HepG2 (cell line): ENCODE measurements around the gene EMILIN1. TPM values are rescaled to one million over a fixed set of nuclear protein-coding genes. Genes with fewer than 3 reads are reported as not detected.

Experiments used
- AFF4 ChIP-seq: sonication (generic); formaldehyde crosslinking; IDR thresholded peaks from 2 replicates; pipeline ENCODE4 v1.4.0; 2020; ENCODE audit warnings: missing genetic modification reagents
- ERF ChIP-seq: IDR thresholded peaks from 2 replicates; pipeline ENCODE4 v1.6.1; 2018; ENCODE audit warnings: missing biosample characterization, missing genetic modification reagents
- HDAC2 ChIP-seq: sonication (generic); formaldehyde crosslinking; IDR thresholded peaks from 2 replicates; pipeline ENCODE4 v1.4.0; 2020; ENCODE audit warnings: missing genetic modification reagents
- KDM3A ChIP-seq: IDR thresholded peaks from 2 replicates; pipeline ENCODE4 v1.6.1; 2018; ENCODE audit warnings: low read depth, missing compliant biosample characterization
- KMT2A ChIP-seq: sonication (generic); formaldehyde crosslinking; IDR thresholded peaks from 2 replicates; pipeline ENCODE4 v1.4.0; 2020; ENCODE audit warnings: missing genetic modification reagents
- MTF1 ChIP-seq: sonication (generic); formaldehyde crosslinking; IDR thresholded peaks from 2 replicates; pipeline ENCODE4 v1.5.0; 2020; ENCODE audit warnings: missing genetic modification reagents
- NAIF1 ChIP-seq: sonication (generic); formaldehyde crosslinking; IDR thresholded peaks from 2 replicates; pipeline ENCODE4 v1.5.0; 2020; ENCODE audit warnings: mild to moderate bottlenecking, missing genetic modification reagents, borderline replicate concordance
- NFYB ChIP-seq: sonication (generic); formaldehyde crosslinking; IDR thresholded peaks from 2 replicates; pipeline ENCODE4 v1.4.0; 2020; ENCODE audit warnings: missing genetic modification reagents
- PAX8 ChIP-seq: sonication (generic); formaldehyde crosslinking; IDR thresholded peaks from 2 replicates; pipeline ENCODE4 v1.8.0; 2022; ENCODE audit warnings: mild to moderate bottlenecking, missing genetic modification reagents, borderline replicate concordance
- POLR2A ChIP-seq, 2 experiments: IDR thresholded peaks; 2 replicates each; pipeline ENCODE4 v1.6.1; 2011; ENCODE audit warnings: low read depth in 2 of 2, low read length in 2 of 2, mild to moderate bottlenecking in 1 of 2, moderate library complexity in 1 of 2; ENCODE audit not compliant: insufficient read depth in 1 of 2
- TBX3 ChIP-seq: fragments of 450-650 bp; IDR thresholded peaks from 2 replicates; pipeline ENCODE4 v1.6.1; 2017; ENCODE audit warnings: antibody characterized with exemption, mild to moderate bottlenecking, inconsistent platforms, borderline replicate concordance
- TCF7 ChIP-seq: sonication (generic); IDR thresholded peaks from 2 replicates; pipeline ENCODE4 v1.6.1; 2016; ENCODE audit warnings: antibody characterized with exemption, low read depth
- ZNF138 ChIP-seq: sonication (generic); formaldehyde crosslinking; IDR thresholded peaks from 2 replicates; pipeline ENCODE4 v1.5.0; 2020; ENCODE audit warnings: mild to moderate bottlenecking, low read depth, missing genetic modification reagents
- ZNF274 ChIP-seq: sonication (generic); formaldehyde crosslinking; IDR thresholded peaks from 2 replicates; pipeline ENCODE4 v1.5.1; 2020; ENCODE audit warnings: mild to moderate bottlenecking, missing genetic modification reagents
- ZNF281 ChIP-seq: sonication (generic); formaldehyde crosslinking; IDR thresholded peaks from 2 replicates; pipeline ENCODE4 v1.4.0; 2020; ENCODE audit warnings: missing genetic modification reagents, borderline replicate concordance
- ZNF3 ChIP-seq: IDR thresholded peaks from 2 replicates; pipeline ENCODE4 v1.7.0; 2017; ENCODE audit warnings: inconsistent platforms
- ZNF335 ChIP-seq: sonication (generic); formaldehyde crosslinking; IDR thresholded peaks from 2 replicates; pipeline ENCODE4 v1.4.0; 2020; ENCODE audit warnings: missing genetic modification reagents
- ZNF546 ChIP-seq: sonication (generic); formaldehyde crosslinking; conservative IDR thresholded peaks from 2 replicates; pipeline ENCODE4 v1.8.1; 2023; ENCODE audit warnings: mild to moderate bottlenecking, missing genetic modification reagents
- ZSCAN9 ChIP-seq: IDR thresholded peaks from 2 replicates; pipeline ENCODE4 v1.6.1; 2016; ENCODE audit warnings: borderline replicate concordance
- polyA plus RNA-seq, 8 experiments: library from polyadenylated mRNA; depleted of rRNA in 3 of 8; stranded (reverse) in 7 of 8; unstranded in 1 of 8; fragments of >200 nt; fragmentation: Illumina TruSeq in 4 of 8; extraction: Trizol in 4 of 8; gene quantifications; 2 replicates each; pipeline versions ENCODE4 v1.2.1 to v1.2.3, GENCODE V29; 2011 to 2016; ENCODE audit warnings: low read depth in 4 of 8, missing spikeins in 1 of 8, mixed read lengths in 1 of 8; ENCODE audit not compliant: insufficient read depth in 1 of 8
- total RNA-seq, 5 experiments: library from RNA; depleted of rRNA; stranded (reverse); fragments of >200 nt; fragmentation: Illumina TruSeq; extraction: Trizol; gene quantifications; 2 replicates each; pipeline ENCODE4 v1.2.3, GENCODE V29; 2016; ENCODE audit warnings: low read depth in 1 of 5
- TF ChIP-seq, protein P1 (sequence below): sonication (generic); formaldehyde crosslinking; IDR thresholded peaks from 2 replicates; pipeline ENCODE4 v1.5.0; 2020; ENCODE audit warnings: missing genetic modification reagents
- TF ChIP-seq, protein P2 (sequence below): sonication (generic); formaldehyde crosslinking; IDR thresholded peaks from 2 replicates; pipeline ENCODE4 v1.5.0; 2020; ENCODE audit warnings: missing genetic modification reagents
- TF ChIP-seq, protein P3 (sequence below): sonication (generic); formaldehyde crosslinking; IDR thresholded peaks from 2 replicates; pipeline ENCODE4 v1.4.0; 2020; ENCODE audit warnings: mild to moderate bottlenecking, missing genetic modification reagents

Gene EMILIN1
- total and polyA plus RNA-seq, 2 of the 13 experiments (the other 11 are each of a cell fraction or from before 2014, with no cell fraction given) = 8.1 to 9.7 TPM

DNA sequence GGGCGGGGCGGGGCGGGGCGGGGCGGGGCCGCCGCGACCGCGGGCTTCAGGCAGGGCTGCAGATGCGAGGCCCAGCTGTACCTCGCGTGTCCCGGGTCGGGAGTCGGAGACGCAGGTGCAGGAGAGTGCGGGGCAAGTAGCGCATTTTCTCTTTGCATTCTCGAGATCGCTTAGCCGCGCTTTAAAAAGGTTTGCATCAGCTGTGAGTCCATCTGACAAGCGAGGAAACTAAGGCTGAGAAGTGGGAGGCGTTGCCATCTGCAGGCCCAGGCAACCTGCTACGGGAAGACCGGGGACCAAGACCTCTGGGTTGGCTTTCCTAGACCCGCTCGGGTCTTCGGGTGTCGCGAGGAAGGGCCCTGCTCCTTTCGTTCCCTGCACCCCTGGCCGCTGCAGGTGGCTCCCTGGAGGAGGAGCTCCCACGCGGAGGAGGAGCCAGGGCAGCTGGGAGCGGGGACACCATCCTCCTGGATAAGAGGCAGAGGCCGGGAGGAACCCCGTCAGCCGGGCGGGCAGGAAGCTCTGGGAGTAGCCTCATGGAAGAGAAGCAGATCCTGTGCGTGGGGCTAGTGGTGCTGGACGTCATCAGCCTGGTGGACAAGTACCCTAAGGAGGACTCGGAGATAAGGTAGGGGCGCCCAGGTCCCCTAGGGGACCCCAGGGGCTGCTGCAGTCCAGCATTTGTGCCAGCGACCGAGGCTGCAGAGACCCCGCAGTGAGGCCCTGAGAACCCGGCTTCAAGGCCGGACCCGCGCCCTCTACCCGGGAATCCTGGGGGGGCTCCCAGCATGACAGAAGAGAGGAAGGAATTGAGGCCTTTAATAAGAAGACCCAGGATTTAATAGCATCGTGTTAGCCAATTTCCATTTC is 8.5 kb downstream of the EMILIN1 start, which contains the start of gene KHK (continued):
- no peak for TF ChIP-seq TCF7
- no peak; the same call in 1 of the 2 replicates for TF ChIP-seq ZSCAN9 (CRISPR knock-in tag)
- no peak; the same call in 1 of the 2 replicates for TF ChIP-seq ZNF546 (CRISPR knock-in tag)
- 0 out of 2 replicates have a peak, but pooled peaks have one; percentile 24 for TF ChIP-seq AFF4 (CRISPR knock-in tag)
- TF ChIP-seq, protein P1, sequence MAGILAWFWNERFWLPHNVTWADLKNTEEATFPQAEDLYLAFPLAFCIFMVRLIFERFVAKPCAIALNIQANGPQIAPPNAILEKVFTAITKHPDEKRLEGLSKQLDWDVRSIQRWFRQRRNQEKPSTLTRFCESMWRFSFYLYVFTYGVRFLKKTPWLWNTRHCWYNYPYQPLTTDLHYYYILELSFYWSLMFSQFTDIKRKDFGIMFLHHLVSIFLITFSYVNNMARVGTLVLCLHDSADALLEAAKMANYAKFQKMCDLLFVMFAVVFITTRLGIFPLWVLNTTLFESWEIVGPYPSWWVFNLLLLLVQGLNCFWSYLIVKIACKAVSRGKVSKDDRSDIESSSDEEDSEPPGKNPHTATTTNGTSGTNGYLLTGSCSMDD = no peak
- TF ChIP-seq, protein P2, sequence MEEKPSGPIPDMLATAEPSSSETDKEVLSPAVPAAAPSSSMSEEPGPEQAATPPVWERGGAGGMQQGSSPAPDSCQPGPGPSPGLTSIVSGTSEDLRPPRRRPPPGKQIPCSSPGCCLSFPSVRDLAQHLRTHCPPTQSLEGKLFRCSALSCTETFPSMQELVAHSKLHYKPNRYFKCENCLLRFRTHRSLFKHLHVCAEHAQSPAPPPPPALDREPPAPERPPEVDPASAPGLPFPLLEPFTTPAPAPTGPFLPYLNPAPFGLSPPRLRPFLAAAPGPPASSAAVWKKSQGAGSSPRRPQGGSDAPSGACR = no peak
- no peak for TF ChIP-seq MTF1 (CRISPR knock-in tag)
- TF ChIP-seq ZNF281 = no peak
- TF ChIP-seq KDM3A (CRISPR knock-in tag) = 0 out of 2 replicates have a peak, but pooled peaks have one; percentile 23
- 0 out of 2 replicates have a peak, but pooled peaks have one; percentile 52 for TF ChIP-seq ZNF335 (CRISPR knock-in tag)
- peak; percentile 11; the same call in 1 of the 2 replicates for TF ChIP-seq ERF (CRISPR knock-in tag)
- TF ChIP-seq POLR2A (IDR thresholded peaks at IDR 0.05; ENCODE audit: insufficient read depth in 1 of 2, low read depth in 2 of 2, low read length in 2 of 2) = peak in 1 of 2 experiments; percentile 61; a peak in 1 of 4 replicates
- TF ChIP-seq, protein P3, sequence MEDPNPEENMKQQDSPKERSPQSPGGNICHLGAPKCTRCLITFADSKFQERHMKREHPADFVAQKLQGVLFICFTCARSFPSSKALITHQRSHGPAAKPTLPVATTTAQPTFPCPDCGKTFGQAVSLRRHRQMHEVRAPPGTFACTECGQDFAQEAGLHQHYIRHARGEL = peak; percentile 87
- no peak for TF ChIP-seq ZNF3
- no peak for TF ChIP-seq NAIF1 (CRISPR knock-in tag)
- peak; percentile 83 for TF ChIP-seq KMT2A
- TF ChIP-seq PAX8 (CRISPR knock-in tag) = no peak; the same call in 1 of the 2 replicates
- peak; percentile 38 for TF ChIP-seq HDAC2 (CRISPR knock-in tag)
- no peak; the same call in 1 of the 2 replicates for TF ChIP-seq NFYB
- peak; percentile 31; the same call in 1 of the 2 replicates for TF ChIP-seq ZNF274 (CRISPR knock-in tag)
- peak; percentile 51; the same call in 1 of the 2 replicates for TF ChIP-seq ZNF138 (CRISPR knock-in tag)
- TF ChIP-seq TBX3 = no peak
